ENCODE measurements around the gene MPPE1. TPM values are rescaled to one million over a fixed set of nuclear protein-coding genes. Genes with fewer than 3 reads are reported as not detected.
"Not testable (repeated sequence)": the region's sequence is repeated elsewhere in the genome, so short reads cannot be mapped to it uniquely, and the experiment has no call there.

Gene MPPE1, protein sequence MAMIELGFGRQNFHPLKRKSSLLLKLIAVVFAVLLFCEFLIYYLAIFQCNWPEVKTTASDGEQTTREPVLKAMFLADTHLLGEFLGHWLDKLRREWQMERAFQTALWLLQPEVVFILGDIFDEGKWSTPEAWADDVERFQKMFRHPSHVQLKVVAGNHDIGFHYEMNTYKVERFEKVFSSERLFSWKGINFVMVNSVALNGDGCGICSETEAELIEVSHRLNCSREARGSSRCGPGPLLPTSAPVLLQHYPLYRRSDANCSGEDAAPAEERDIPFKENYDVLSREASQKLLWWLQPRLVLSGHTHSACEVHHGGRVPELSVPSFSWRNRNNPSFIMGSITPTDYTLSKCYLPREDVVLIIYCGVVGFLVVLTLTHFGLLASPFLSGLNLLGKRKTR
- total RNA-seq, result 32.7 TPM

DNA sequence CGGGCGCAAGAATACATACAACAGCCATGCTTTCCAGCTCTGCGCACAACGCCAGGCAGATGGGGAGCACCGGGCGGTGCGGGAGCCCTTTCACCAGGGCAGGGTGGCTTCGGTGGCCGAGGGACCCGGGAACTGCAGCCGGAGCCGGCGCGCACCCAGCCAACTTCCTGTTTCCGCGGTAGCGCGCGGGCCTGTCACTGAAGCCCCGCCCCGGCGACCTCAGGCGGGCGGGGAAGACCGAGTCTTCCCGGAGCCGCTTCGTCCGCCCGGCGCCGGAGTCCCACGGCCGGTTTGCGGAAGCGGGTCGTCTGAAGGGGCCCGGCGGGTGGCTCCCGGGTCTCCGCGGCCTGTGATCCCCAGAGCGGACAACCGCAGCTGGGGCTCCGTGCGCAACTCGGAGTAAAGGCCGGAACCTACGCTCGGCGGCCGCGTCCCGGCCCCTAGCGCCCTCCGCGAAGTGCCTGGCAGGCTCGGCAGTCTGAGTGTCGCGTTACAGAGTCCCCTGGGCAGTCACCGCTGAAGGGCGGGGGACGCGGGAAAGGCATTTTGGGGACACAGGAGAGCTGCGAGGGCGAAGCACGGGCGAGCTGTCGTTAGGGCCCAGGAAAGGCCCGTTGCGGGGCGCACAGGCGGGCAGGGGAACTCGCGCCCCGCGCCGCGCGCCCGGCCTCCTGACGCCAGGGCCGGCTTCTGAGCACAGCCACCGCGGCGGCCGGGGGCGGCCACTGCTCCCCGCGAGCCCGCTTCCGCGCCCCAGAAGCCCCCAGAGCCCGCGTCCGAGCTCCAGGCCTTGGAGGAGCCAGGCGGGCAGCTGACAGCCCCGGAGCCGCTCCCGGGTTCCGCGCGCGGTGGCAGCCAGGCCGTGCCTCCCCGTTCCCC, at the start of gene MPPE1:
Gene MPPE1 (minus strand): TSS at position 136 of the 879 bp plus-strand sequence. CDS start 11,053 bp downstream, outside the sequence.
- DNase-seq, result peak; percentile 95

DNA sequence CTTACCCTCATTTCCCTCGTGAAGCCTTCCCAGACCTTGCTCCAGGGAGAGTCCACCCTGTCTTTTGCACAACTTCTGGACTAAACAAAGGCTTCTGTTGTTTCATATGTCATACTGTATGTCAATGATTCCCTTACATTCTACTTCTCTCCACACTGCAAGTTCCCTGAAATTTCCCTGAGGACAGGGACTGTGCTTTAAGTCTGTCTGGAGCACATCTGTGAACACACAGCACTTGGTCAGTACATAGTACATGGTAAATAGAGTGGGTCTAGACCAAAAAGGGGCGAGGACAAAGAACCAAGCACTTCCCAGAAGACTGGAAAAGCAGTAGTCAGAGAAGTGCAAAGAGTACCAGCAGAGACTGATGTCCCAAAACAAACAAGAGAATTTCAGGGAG, 49.5 kb upstream of the MPPE1 start:
- no peak for DNase-seq

DNA sequence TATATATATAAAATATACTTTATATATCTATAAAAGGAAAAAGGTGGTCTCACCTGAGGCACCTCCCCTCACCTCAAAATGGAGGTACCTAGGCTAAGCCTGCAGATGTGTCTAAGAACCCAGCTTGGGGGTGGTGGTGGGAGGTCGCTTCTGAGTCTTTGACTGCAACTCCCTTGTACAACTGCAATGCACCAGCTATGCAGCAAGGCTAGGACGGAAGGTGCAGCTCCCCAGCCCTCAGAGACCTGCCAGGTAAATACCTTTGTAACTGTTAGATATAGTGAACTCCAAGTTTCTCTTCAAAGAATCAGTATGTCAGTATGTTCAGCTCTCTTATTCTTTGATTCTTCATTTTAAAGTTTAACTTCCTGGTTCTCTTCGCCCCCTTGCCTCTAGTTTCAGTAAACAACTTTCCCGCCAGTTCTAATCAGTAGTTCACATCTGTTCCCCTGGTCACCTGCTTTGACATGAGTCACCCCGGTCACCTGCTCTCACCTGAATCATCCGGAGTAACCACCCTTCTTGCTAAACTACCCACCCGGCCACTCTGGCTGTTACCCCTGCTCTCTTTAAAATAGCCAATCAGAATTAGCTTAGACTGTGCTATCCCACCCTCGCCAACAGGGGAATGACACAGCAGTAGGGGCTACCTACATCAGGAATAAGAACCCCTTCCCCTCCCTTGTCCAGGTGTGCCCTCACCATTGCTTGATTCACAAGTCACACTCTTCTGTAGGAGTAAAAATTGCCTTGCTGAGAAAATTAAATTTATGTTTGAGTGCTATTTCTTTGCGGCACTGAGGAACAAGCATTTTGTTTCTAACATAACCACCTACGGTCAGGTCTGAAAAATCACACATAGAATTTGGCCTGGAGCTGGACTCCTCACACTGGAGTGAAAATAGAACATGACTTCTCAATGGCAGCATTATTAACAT, 48.5 kb upstream of the MPPE1 start:
- DNase-seq, result no peak

DNA sequence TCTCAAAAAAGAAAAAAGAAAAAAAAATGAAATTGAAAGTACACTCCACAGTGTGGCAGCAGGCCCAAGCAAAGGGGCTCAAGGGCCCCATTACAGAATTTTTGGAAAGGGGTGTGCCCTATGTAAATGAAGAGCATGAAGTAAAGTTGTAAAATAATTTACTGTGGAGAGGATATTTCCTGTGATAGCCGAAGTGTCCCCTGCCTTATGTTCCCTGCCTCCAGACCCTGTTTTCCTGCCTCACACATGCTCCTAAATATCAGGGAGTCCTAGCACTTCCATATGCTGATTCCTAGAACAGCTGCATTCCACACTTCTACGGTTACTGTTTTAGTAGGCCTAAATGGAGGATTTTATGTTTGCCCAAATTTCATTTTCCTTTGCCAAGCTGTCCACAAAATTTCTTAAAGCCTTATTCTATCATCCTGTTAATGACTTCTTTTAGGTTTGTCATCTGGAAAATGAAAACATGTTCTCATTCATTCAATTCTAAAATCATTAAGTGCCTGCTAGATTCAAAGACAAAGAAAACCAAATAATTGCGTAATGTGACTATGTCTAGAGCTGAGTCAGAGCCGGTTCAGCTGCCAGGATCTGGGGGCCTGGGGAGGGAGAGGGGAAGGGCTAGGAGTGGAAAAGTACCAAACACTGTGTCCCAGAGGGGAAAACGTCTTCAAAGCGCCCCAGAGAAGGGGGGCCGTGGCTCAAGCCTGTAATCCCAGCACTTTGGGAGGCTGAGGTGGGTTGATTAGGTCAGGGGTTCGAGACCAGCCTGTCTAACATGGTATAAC, 47.3 kb upstream of the MPPE1 start:
- peak; percentile 92 for DNase-seq

DNA sequence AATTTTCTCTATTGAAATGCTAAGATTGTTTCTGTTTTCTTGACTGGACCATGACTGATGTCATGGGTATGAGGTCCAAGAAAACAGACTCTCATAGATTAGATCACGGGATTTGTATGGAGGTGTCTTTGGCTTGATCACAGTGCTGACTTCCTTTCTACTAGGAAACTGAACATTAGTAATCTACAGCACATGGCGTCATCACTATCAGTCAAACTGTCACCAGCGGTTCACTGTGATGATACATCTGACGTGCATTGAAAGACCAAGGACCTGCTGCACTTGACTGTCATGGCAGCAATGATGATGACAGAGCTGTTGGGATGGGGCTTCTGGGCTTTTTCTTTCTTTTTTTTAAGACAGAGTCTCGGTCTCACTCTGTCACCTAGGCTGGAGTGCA, 45.0 kb upstream of the MPPE1 start:
- DNase-seq, result no peak

DNA sequence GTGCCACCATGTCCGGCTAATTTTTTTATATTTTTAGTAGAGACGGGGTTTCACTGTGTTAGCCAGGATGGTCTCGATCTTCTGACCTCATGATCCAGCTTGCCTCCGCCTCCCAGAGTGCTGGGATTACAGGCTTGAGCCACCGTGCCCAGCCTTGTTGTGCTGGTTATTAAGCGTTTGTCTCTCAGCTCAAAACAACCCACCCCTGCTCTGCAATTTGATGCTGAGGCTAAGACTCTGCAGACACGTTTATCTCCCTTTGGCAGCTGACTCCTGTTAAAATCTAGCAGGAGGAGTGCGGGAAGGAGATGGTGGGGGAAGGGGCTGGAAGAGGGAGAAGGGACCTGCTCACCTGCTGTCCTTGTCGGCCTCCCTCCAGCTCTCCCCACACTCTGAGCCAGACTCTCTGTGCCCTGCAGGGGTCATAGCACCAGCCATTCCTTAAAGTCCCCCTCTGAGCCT, 43.3 kb upstream of the MPPE1 start:
- peak; percentile 77 for DNase-seq

DNA sequence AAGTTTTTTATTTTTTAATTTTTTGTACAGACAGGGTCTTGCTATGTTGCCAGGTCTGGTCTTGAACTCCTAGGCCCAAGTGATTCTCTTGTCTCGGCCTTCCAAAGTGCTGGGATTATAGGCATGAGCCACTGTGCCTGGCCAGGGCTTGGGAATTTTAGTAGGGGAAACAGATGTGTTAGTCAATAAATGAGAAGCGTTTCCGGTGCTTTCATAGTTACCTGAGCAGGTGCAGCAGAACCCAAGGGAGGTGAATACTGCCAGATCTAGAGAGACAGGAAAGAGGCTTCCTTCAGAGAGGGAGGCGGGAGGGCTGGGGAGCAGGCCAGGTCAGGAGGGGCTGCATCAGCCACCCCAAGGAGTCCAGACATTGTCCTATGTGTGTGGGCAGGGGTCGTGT, 42.7 kb upstream of the MPPE1 start:
- no peak for DNase-seq

DNA sequence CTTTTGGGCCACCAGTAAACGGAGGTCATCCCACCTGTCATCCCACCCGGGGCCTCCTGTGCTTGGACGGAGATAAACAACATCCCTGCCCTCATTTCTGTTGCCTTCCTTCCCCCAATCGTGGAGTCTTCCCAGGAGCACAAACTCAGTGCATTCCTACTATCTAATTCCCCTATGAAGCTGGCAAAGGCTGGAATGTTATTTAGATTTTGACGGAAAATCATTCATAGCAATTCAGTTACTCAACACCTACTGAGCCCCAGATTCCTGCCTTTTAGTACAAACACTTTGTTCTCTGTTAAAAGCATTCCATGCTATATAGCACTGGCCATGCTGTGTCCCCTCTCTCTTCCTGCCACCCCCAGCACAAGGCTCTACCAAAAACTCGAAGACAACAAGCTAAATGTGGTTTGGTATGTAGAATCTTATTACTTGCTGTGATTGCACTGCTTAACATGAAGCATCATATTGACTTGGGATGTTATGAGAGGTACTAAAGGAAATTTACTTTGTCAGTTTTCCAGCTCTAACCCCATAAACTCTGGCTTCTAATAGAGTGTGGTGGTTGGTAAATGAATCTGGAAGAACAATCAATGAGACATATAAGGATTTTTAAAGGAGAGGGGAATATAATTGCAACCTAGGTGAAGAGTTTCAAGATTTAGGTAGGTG, 40.9 kb upstream of the MPPE1 start:
- DNase-seq, result no peak

DNA sequence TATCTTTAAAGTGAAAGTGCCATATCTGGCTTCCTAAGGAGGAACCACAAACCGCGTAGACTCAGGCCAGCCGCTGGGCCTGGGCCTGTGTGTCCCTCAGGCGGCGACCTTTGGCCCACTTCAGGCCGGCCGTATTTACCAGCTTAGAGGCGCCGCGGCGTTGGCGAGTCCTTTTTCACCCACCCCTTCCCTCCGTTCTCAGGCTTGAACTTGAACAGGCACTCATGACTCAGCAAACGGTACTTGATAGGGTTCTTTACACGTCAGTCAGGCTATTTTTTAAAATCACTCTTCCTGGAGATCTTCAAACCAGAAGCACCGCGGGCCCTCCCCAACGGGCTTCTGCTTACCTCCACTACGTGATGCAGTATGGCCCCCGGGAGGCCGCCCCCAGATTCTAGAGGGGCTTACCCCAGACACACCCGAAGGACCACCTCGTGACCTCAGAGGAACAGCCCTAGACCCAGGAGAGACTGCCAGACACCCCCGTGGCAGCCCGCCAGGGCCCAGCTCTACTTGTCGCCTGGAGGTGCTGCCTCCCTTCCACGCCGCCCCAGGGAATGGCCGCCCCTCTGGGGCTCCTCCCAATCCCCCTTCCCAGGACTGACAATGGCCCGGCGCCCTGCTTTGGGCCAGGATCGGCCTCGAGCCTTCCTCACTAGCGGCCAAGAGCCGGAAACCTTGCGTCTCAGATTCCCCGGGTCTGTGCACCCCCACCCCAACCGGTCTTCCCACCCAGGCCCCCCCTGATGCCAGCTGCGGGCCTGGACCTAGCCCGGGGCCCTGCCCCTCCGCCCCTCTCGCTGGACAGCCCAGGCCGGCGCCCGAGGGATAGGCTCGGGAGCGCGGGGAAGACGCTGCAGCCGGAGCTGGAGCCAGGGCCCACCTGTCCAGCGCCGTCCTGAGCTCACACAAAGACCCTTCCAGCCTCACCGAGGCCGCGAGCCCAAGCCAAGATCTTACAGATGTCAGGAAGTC, 39.4 kb upstream of the MPPE1 start:
- DNase-seq, result peak; percentile 89

DNA sequence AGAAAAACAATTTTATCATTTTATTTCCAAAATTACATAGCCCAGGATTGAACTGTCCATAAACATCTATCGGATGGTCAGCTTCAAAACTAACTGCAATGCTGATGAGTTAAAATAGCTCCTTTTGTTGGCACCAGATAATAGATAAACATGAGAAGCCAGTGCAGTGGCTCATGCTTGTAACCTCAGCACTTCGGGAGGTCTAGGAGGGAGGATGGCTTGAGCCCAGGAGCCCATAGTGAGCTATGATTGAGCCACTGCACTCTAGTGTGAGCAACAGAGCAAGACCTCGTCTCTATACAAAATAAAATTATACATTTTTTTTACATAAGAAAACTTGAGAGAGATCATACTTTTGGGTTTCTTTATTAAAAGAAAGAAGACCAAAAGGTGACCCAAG, 38.6 kb upstream of the MPPE1 start:
- no peak for DNase-seq

DNA sequence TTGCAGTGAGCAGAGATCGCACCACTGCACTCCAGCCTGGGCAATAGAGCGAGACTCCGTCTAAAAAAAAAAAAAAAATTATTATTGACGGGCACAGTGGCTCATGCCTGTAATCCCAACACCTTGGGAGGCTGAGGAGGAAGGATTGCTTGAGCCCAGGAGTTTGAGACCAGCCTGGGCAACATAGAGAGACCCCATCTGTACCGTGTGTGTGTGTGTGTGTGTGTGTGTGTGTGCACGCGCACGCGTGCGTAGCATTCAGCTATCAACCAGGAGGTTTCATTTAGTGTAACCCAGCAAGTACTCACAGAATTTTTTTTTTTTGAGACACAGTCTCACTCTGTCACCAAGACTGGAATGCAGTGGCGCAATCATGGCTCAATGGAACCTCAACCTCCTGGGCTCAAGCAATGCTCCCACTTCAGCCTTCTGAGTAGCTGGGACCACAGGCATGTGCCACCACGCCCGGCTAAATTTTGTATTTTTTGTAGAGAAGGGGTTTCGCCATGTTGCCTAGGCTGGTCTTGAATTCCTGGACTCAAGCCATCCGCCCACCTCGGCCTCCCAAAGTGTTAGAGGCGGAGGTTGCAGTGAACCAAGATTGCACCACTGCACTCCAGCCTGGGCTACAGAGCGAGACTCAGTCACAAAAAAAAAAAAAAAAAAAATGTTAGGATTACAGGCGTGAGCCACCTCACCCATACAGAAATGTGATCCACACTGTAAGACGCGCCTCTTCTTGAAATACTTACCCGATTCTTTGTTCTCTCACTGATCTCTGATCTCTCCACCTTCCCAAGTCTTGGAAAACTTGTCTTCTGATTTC, 37.9 kb upstream of the MPPE1 start:
- not testable (repeated sequence) for DNase-seq

DNA sequence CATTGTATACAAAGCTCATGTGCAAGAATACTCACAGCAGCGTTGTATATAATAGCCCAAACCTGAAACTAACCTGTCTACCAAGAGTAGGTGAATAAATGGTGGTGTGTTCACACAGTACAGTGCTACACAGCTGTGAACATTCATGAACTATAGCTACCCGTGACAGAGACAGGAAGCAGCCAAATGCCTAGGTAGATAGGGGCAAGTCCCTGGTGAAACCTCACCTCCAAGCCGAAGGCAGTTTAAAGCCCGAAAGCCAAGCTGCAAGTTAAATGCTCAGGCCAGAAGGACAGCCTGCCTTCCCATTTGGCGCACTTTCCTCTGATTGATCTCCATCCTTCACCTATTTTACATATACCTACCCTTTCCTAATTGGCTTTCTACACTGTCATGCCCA, 36.7 kb upstream of the MPPE1 start:
- DNase-seq, result no peak

DNA sequence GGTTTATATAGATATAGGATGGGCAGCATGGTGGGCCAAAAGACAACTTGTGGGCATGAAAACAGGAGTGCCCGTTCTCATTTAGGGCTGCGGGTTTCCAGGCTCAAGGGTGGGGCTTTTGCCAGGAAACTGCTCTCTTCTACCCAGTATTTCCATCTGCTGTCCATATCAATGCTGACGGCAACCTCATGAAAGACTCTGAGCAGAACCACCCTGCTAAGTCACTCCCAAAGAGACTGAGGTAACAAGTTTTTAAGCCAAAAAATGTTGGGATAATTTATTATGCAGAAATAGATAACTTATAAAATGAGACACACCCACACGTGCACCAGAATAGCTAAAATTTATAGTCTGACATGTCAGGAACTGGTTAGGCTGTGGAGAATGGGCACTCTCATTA, 36.1 kb upstream of the MPPE1 start:
- DNase-seq, result no peak

DNA sequence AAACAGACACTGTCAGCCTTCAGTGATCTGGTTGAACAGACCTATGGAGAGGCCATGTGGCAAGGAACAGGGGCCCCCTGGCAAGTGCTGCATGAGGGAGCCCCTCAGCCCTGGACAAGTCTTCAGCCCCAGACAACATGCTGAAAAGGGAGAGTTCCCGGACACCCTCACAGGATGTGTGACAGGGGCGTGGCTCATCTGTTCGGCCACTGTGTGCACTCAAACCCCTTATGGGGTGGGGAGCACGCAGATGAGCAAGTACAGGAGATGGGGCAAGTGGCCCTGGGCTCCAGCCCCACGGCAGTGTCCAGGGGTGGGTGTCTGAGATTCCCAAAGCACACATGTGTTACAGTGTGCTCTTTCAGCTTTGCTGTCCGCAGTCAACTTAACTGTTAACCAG, 35.4 kb upstream of the MPPE1 start:
- no peak for DNase-seq

DNA sequence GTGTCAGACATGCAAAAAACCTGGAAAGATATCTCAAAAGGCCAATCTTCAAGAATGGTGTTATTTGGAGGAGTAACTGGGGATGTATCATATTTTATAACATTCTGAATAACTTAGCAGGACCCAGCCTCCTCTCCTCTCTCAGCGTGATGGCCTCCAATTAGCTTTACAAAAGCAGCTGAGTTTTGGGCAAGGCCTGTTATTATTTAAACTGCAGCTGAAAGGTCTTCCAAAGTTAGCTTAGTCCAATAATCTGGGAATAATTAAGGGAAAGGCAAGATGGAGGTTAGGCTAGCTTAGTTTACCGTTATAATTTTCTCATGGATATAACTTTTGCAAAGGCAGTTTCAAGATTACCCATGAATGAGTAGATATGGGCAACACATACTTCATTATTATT, 32.8 kb upstream of the MPPE1 start:
- no peak for DNase-seq

DNA sequence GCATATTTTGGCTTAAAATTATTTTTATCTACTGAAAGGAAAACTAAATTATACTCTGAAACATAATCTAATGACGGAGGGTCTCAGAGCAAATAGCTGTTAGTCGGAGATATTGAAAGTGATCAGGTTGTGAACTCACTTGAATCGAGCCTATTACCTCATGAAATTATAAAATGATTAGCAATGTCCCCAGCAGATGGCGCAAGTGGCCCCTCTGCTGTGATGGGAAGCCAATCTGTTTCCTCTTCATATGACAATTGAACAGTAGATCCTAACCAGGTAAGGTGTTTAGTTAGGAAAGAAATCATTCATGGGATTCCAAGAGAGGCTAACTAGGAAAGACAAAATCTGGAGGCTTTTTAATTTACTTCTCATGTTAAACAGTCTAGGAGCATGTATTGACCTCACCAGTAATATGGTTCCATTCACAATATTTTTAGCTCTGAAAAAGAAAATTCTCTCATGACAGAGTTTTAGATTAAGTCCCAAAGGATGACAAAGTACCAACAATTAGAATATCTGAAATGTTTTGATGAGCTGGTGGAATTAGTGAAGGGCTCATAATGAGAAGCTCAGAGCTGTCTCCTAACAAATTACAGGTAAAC, 29.9 kb upstream of the MPPE1 start:
- peak; percentile 86 for DNase-seq

DNA sequence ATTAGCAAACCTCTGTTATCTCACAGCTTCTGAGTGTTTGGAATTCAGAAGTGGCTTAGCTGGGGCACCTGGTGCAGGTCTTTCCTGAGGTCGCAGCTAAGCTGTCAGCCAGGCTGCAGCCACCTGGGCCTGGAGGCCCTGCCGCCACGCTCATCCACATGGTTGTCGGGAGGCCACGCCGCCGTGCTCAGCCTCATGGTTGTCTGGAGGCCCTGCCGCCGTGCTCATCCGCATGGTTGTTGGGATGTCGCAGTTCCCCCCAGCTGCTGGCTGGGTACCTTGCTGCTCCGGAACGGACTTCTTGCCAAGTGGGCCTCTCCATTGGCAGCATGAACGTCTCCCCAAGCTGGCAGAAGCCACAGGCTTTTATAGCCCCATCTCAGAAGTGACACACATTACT, 24.3 kb upstream of the MPPE1 start:
- DNase-seq, result no peak

DNA sequence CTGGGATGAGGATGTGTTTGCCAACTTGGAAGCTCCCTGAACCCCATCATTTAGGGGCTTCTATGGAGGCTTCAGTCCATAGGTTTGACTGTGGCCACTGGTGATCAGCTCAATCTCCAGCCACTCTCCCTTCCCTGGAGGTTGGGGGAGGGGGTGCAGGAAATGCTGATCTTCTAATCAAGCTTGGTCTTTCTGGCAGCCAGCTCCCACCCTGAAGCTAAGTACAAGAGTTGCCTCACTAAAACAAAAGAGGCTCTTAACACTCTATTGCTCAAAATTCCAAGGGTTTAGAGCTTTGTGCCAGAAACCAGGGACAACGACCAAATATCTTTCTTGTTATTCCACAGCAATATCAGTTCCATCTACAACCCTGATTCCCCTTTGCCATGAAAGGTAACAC, 19.4 kb upstream of the MPPE1 start:
- no peak for DNase-seq
